ENCODE results near the gene KIF4B.
"Not testable (repeated sequence)": the region's sequence is repeated elsewhere in the genome, so short reads cannot be mapped to it uniquely, and the experiment has no call there.

The KIF4B gene, protein sequence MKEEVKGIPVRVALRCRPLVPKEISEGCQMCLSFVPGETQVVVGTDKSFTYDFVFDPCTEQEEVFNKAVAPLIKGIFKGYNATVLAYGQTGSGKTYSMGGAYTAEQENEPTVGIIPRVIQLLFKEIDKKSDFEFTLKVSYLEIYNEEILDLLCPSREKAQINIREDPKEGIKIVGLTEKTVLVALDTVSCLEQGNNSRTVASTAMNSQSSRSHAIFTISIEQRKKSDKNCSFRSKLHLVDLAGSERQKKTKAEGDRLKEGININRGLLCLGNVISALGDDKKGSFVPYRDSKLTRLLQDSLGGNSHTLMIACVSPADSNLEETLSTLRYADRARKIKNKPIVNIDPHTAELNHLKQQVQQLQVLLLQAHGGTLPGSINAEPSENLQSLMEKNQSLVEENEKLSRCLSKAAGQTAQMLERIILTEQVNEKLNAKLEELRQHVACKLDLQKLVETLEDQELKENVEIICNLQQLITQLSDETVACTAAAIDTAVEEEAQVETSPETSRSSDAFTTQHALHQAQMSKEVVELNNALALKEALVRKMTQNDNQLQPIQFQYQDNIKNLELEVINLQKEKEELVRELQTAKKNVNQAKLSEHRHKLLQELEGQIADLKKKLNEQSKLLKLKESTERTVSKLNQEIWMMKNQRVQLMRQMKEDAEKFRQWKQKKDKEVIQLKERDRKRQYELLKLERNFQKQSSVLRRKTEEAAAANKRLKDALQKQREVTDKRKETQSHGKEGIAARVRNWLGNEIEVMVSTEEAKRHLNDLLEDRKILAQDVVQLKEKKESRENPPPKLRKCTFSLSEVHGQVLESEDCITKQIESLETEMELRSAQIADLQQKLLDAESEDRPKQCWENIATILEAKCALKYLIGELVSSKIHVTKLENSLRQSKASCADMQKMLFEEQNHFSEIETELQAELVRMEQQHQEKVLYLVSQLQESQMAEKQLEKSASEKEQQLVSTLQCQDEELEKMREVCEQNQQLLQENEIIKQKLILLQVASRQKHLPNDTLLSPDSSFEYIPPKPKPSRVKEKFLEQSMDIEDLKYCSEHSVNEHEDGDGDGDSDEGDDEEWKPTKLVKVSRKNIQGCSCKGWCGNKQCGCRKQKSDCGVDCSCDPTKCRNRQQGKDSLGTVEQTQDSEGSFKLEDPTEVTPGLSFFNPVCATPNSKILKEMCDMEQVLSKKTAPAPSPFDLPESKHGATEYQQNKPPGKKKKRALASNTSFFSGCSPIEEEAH

DNA sequence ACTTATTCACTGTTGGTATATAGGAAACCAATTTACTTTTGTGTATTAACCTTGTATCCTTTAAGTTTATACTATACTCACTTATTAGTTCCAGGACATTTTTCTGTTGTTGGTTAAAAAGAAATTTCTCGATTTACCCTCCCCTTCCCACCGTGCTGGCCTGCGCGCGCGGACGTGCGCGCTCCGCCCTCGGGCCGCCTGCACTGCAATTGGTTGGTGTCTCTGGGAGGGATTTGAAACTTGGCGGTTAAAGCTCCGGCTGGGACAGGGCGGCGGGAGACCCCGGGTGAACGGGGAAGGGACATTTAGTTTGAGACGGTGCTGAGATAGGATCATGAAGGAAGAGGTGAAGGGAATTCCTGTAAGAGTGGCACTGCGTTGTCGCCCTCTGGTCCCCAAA is at the start of gene KIF4B:
TSS of gene KIF4B (plus strand) at position 230 of the 400 bp plus-strand sequence. CDS start at position 335, 105 bp downstream.
- no peak for DNase-seq

GRCh38 chr5:154966081-154966841 is 47.3 kb upstream of the KIF4B start:
- no peak for DNase-seq

GRCh38 chr5:154966874-154967273 is 46.7 kb upstream of the KIF4B start:
- no peak for DNase-seq

DNA sequence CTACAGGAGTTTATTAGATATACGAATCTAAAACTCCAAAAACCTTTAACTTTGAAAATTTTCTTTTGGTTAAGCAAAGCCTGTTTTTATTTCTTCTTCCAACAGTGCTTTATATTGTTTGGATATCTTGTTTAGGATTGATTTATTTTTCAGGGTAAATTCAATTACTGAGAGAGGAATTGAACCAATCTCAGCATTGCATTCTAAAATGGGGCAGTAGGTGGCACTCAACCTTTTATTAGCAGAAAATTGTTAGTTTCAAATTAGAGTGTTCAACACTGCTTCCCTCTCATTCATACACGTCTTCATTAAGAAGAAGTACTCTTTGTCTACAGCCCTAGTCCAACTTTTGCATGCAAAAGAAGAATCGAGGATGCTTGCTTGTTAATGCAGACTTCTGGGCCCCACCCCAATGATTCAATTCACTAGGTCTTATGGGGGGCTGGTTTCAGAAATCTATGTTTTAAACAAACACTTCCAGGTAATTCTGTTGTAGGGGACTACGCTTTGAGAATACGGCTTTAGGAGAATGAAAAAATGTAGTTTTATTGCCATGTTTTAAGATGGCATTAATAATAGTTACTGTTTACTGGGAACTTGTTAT is 46.0 kb upstream of the KIF4B start:
- DNase-seq = no peak

- DNase-seq = no peak
Observed at GRCh38 chr5:154968953-154969352, 44.6 kb upstream of the KIF4B start.

DNA sequence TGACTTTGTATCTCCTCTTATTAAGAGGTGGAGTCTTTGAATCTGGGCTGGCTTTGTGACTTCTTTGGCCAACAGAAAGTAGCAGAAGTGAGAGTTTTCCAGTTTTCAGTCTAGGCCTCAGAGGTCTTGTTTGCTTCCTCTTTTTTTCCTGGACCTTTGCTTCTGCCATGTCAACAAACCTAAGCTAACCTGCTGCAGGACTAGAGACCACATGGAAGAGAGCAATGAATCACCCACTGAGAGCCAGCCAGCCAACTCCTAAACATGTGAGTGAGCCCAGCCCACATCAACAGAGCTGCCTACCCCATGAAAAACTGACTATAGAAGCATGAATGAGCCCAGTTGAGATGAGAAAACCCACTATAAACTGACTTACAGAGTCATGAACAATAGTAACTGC is 42.8 kb upstream of the KIF4B start:
- DNase-seq = no peak

DNA sequence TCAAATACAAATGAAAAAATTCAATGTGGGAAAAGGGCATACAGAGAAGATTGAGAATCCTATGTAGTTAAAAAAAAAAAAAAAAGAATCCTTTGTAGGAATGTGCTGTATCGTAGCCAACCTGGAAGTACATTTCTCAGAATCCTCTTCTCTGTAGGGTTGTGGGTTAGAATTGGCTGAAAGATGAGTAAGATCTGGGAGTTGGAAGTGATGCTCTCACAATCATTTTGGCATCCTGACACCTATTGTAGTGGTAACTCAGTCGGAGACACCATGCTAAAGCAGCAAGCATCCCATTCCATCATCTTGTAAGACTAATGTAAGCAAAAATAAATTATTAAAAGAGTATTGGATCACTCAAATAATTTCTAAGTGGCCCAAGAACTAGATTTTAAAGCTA is 42.1 kb upstream of the KIF4B start:
- DNase-seq = no peak

DNA sequence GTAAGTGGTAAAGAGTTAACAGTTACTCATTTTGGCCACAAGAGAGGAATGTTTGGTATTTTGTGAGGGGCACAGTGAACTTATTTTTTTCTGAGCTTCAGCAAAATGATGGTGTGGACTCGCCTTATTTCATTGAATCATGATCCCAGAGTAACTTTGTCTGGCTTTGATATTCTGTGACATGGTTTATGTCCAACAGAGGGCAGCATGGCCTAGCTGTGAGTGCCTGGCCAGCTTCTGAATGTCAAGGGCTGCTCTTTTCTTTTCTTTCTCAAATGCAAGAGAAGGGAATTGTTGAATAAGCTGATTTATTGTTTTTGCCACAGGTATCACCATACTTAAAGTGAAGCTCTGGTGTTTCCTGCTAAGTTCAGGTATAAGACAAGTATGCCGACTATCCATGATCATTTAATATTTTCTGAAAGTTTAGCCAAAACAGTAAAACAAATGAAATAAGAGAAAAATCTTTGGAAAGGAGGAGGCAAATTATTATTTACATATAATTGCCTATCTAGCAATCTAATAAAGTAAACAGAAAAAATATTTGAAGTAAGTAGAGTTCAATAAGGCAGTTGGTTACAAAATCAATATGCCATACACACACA is 41.0 kb upstream of the KIF4B start:
- no peak for DNase-seq

DNA sequence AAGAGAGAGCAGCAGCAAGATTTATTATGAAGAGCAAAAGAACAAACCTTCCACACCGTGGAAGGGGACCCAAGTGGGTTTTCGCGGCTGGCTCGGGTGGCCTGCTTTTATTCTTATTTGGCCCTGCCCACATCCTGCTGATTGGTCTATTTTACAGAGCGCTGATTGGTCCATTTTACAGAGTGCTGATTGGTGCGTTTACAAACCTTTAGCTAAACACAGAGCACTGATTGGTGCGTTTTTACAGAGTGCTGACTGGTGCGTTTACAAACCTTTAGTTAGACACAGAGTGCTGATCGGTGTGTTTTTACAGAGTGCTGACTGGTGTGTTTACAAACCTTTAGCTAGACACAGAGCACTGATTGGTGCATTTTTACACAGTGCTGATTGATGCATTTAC is 37.5 kb upstream of the KIF4B start:
- not testable (repeated sequence) for DNase-seq

- no peak for DNase-seq
Observed at GRCh38 chr5:154977409-154977808, 36.1 kb upstream of the KIF4B start.

DNA sequence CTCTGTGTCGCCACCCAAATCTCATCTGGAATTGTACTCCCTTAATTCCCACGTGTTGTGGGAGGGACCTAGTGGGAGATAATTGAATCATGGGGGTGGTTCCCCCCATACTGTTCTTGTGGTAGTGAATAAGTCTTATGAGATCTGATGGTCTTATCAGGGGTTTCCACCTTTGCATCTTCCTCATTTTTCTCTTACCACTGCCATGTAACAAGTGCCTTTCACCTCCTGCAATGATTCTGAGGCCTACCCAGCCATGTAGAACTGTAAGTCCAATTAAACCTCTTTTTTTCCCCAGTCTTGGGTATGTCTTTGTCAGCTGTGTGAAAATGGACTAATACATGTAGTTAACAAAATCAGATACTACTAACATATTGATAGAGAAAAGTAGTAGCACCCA is 35.3 kb upstream of the KIF4B start:
- not testable (repeated sequence) for DNase-seq

DNA sequence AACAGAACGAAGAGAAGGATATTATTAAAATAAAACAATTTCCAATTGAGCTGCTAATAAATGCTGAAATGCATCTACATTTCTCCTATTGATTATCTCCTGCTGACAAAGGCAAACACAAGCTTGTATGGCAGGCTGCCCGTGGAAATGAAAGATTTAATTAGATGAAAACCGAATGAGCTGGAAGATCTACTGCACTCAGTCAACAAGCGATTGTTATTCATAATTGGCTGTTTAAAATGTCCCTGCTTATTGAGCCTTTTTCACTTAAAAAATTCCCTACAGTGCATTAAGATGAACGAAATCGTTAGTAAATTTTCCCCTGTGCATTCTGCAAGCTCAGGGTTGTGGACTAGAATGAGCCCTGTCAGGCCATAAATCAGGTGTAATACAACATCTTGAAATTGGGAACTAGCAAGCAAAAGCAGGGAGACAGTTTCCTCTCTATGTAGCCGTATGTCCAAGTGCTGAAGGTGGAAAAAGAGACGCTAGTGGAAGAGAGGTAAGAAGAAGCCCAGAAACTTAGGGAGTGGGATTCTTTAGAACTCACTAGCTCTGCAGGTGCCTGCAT is 28.5 kb upstream of the KIF4B start:
- no peak for DNase-seq

- DNase-seq = no peak
Observed at GRCh38 chr5:154986151-154986550, 27.4 kb upstream of the KIF4B start.

GRCh38 chr5:154989626-154990025 is 23.9 kb upstream of the KIF4B start:
- no peak for DNase-seq

DNA sequence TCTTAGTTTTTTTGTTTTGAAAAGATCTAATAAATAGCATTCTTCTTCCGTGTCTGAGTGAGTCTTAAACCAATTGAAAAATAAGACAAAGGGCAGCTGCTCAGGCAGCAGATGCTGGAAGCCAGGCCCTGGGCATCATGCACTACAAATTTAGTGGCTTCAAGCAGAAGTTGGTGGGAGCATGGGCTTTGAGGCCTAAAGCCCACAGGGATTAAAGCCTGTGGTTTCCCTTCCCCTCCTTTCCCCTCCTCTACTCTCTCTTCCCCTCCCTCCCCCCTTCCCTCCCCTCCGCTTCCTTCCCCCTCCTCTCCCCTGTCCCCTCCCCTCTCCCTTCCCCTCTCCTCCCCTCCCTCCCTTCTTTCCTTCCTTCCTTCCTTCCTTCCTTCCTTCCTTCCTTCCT is 20.1 kb upstream of the KIF4B start:
- no peak for DNase-seq

- no peak for DNase-seq
Observed at GRCh38 chr5:154995679-154996078, 17.9 kb upstream of the KIF4B start.

DNA sequence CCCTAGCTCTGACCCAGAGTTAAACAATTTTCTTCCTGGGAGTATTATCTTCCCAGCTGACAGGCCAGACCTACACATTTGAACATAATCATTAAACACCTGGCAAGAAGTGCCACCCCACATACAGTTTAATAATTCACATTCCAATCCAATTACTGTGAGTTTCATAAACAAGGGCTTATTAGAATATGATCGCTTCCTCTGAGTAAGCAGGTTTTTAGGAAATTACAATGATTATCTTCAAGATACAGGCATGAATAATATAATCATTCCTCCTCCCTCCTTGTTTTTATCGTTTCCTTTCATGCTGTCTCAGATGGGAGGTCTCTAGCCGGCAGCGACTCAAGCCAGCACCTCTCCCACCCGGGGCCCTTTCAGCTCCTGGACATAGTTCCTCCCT is 15.8 kb upstream of the KIF4B start:
- DNase-seq = no peak

GRCh38 chr5:154999865-155000264 is 13.7 kb upstream of the KIF4B start:
- no peak for DNase-seq

- no peak for DNase-seq
Observed at GRCh38 chr5:155001523-155001922, 12.0 kb upstream of the KIF4B start.

- DNase-seq = not testable (repeated sequence)
Observed at GRCh38 chr5:155002722-155003121, 10.8 kb upstream of the KIF4B start.

DNA sequence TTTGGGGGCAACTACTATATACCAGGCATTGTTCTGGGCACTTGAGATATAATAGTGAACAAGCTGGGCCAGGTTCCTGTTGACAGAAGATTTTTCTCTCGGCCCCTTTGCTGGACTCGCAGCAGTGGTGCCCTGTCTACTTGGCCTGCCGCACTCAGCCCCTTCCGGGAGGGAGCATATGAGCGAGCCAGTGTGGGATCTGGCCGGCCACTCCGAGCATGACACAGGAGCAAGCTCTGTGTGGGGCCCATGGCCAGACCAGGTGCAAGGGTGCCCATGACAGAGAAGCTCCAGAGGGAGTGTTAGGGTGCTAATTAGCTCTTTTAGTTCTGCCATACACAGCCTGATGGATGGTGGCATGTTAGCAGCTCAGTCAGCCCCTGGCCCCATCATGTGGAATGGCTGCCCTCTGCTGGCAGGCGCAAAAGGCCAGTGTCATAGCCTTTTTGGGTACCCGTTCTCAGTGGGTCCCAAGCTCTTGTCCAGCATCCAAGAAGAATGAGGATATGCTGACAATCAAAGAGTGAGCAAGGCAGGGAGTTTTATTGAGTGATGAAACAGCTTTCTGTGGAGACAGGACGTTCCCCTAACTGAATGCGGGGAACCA is 9.3 kb upstream of the KIF4B start:
- no peak for DNase-seq

Data from activated naive CD4-positive, alpha-beta T cell (primary cell).